NCI-H446 (cell line): ENCODE data around the gene TRPM3.
A peak's percentile ranks its signal among the peaks of the same experiment; 100 is the strongest.

ENCODE experiments used
- DNase-seq, 2 experiments: peaks; one replicate each; lab custom pipeline; 2025; lab: John Stamatoyannopoulos, UW

TRPM3 gene

GRCh38 chr9:70947511-70947910 is 173.9 kb downstream of the TRPM3 start:
- DNase-seq: no peak

- no peak for DNase-seq
These were observed 174.3 kb downstream of the TRPM3 start for GRCh38 chr9:70947086-70947485.

- no peak for DNase-seq
These were observed 176.1 kb downstream of the TRPM3 start for GRCh38 chr9:70945301-70945700.

- DNase-seq: no peak
These were observed 180.2 kb downstream of the TRPM3 start for GRCh38 chr9:70941191-70941590.

- DNase-seq: no peak
These were observed 180.8 kb downstream of the TRPM3 start for GRCh38 chr9:70940605-70941004.

- no peak for DNase-seq
These were observed 184.9 kb downstream of the TRPM3 start for GRCh38 chr9:70936536-70936935.

GRCh38 chr9:70935856-70936255 is 185.6 kb downstream of the TRPM3 start:
- no peak for DNase-seq

- no peak for DNase-seq
These were observed 186.8 kb downstream of the TRPM3 start for GRCh38 chr9:70934642-70935041.

GRCh38 chr9:70933321-70933720 is 188.1 kb downstream of the TRPM3 start:
- no peak for DNase-seq

- no peak for DNase-seq
These were observed 189.3 kb downstream of the TRPM3 start for GRCh38 chr9:70932097-70932496.

GRCh38 chr9:70927530-70927929 is 193.9 kb downstream of the TRPM3 start:
- DNase-seq: no peak

- peak; percentile 28 to 66 for DNase-seq
These were observed 196.4 kb downstream of the TRPM3 start for GRCh38 chr9:70924895-70925547.

- DNase-seq: peak; percentile 24 to 27
These were observed 197.0 kb downstream of the TRPM3 start for GRCh38 chr9:70924380-70924779.

GRCh38 chr9:70923961-70924360 is 197.5 kb downstream of the TRPM3 start:
- DNase-seq: no peak

- no peak for DNase-seq
These were observed 200.3 kb downstream of the TRPM3 start for GRCh38 chr9:70921136-70921535.

GRCh38 chr9:70917277-70917676 is 204.1 kb downstream of the TRPM3 start:
- DNase-seq: no peak

- DNase-seq: no peak
These were observed 209.6 kb downstream of the TRPM3 start for GRCh38 chr9:70911791-70912190.

- no peak for DNase-seq
These were observed 210.8 kb downstream of the TRPM3 start for GRCh38 chr9:70910598-70910997.

GRCh38 chr9:70902692-70903131 is 218.7 kb downstream of the TRPM3 start:
- peak in 1 of 2 experiments; percentile 48 for DNase-seq

GRCh38 chr9:70902171-70902570 is 219.2 kb downstream of the TRPM3 start:
- no peak for DNase-seq

GRCh38 chr9:70901746-70902145 is 219.7 kb downstream of the TRPM3 start:
- no peak for DNase-seq

GRCh38 chr9:70901013-70901412 is 220.4 kb downstream of the TRPM3 start:
- no peak for DNase-seq

- DNase-seq: no peak
These were observed 227.8 kb downstream of the TRPM3 start for GRCh38 chr9:70893580-70894122.

GRCh38 chr9:70888471-70888870 is 232.9 kb downstream of the TRPM3 start:
- DNase-seq: no peak
